Stimulated activated naive CD8-positive, alpha-beta T cell treated with anti-CD3 and anti-CD28 coated beads, Interleukin-15, amount 100 ng/mL, for 72 hours (primary cell): Measurements from ENCODE around the gene SCGB1C2.

Experiments
- ATAC-seq: fragments of 150-1000 bp; cut with Tn5 transposase; 2 replicates; pipeline ENCODE4 v1.10.0; 2021; ENCODE audit warnings: mild to moderate bottlenecking, moderate library complexity
- DNase-seq, 2 donors: peaks; one replicate each; pipeline ENCODE4 v3.0.0; 2021 to 2022
- H3K27ac Mint-ChIP-seq, 2 donors: one replicate each; pipeline ENCODE4 v1.8.0; 2022; ENCODE audit warnings: mild to moderate bottlenecking in 2 of 2, mixed read lengths in 2 of 2, moderate library complexity in 2 of 2
- H3K27me3 Mint-ChIP-seq: one replicate; pipeline ENCODE4 v1.8.0; 2022; ENCODE audit warnings: mixed read lengths
- H3K4me1 Mint-ChIP-seq: one replicate; pipeline ENCODE4 v1.8.0; 2022; ENCODE audit warnings: mild to moderate bottlenecking, mixed read lengths
- H3K4me3 Mint-ChIP-seq, 2 donors: one replicate each; pipeline ENCODE4 v1.8.0; 2022; ENCODE audit warnings: mild to moderate bottlenecking in 2 of 2, mixed read lengths in 2 of 2, moderate library complexity in 1 of 2
- H3K9me3 Mint-ChIP-seq, 2 donors: one replicate each; pipeline ENCODE4 v1.8.0; 2022; ENCODE audit warnings: mixed read lengths in 2 of 2

The SCGB1C2 gene

DNA sequence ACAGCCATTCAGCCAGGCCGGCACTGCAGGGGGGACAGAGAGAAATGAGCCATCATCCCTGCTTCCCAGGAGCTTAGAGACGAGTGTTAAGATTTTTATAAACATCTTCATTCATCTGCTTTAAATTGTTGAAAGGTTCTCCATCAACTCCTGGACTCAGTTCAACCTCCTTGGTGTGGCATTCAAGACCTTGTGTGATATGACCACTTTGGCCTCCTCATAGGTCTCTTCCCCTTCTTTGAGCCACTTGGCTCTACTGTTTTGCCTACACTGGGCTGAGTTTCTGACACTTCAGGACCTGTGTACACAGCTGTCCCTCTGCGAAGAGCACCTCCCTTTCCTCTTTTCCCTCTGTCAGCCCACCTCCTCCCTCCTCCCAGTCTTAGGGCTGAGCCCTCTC, 39.8 kb downstream of the SCGB1C2 start:
- ATAC-seq = no peak
- no peak for DNase-seq
- peaks cover 39% of the 10 kb centered on the region for H3K27me3 Mint-ChIP-seq
- peaks cover 4% of the 10 kb centered on the region for H3K4me1 Mint-ChIP-seq
- H3K4me3 Mint-ChIP-seq = no peak overlapping the region
- H3K9me3 Mint-ChIP-seq = no peaks in the 10 kb centered on the region
- no peak overlapping the region for H3K27ac Mint-ChIP-seq

DNA sequence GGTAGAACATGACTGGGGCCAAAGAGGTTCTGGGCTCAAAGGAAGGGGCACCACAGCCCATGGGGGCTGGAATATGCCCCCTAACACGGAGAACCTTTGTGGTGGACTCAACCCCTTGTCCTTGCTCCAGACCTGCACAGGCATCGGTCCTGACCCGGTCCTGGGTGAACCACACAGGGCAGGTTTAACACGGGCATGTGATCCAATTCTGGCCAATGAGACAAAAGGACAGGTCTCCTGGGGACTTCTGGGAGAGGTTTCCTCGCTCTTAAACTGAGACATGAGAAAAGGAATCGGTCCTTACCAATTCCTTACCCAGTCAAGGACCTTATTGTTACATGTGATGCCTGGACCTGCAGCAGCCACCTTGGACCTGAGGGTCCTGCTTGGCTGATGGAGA, 40.4 kb downstream of the SCGB1C2 start:
- ATAC-seq (no peak), DNase-seq (no peak)
- Mint-ChIP-seq H3K4me1 (peaks cover 5% of the 10 kb centered on the region), H3K27me3 (peaks cover 45% of the 10 kb centered on the region), H3K27ac (no peak overlapping the region), H3K9me3 (no peaks in the 10 kb centered on the region), H3K4me3 (no peak overlapping the region)

DNA sequence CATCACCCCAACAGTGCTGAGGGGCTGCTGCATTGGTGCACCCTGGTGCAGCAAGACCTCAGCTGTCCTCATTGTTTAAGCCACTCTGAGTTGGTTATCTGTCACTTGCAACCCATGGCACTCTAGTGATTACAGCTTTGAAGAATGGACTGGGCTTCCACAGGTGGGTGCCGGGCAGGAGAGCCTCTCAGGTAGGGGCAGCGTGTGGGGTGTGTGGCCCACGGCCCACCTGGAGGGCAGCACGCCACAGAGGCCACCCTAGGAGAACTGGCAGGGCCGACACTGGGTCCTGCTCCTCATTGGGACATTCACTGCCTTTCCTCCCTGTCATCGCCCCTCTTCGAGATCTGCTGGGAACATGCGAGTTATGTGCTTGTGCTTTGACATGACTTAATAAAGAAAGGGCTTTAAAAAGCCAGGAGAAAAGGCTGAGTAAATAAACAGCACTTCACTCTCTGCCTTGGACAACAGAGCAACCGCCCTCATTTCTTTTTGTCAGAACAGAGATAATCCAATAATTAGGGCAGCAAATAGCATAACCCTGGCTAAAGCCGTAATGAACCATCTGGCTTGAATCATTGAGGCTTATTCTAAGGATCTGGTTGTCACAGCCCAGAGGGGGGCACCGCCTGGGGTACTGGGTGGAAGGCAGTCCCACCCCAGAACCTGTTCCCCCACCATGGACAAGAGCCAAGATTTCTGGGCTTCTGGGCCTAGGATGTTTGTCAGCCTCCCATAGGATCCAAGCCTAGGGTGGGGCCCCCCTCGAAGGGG, 41.1 kb downstream of the SCGB1C2 start:
- H3K9me3 Mint-ChIP-seq = no peaks in the 10 kb centered on the region
- no peak for ATAC-seq
- H3K4me1 Mint-ChIP-seq = peaks cover 5% of the 10 kb centered on the region
- no peak for DNase-seq
- H3K4me3 Mint-ChIP-seq = no peak overlapping the region
- no peak overlapping the region for H3K27ac Mint-ChIP-seq
- H3K27me3 Mint-ChIP-seq = peaks cover 52% of the 10 kb centered on the region

DNA sequence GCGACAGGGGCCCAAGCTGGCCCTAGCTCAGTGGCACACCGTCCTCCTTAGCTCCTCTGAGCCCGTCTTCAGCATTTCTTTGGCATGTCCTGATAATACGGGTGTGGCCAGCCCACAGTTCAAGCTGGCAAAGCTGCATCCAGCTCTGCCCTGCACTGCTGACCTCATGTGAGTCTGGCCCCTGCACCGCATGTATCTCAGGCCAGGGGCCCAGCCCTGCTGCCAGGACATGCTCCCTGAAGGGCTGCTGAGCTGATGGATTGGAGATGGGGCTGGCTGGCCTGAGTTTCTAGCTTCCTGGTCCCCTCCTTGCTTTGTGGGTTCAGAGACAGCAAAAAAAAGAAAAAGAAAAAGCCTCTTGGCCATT, 41.7 kb downstream of the SCGB1C2 start:
- no peak overlapping the region for H3K27ac Mint-ChIP-seq
- peaks cover 5% of the 10 kb centered on the region for H3K4me1 Mint-ChIP-seq
- no peak for ATAC-seq
- no peak for DNase-seq
- no peak overlapping the region for H3K4me3 Mint-ChIP-seq
- no peaks in the 10 kb centered on the region for H3K9me3 Mint-ChIP-seq
- peaks cover 58% of the 10 kb centered on the region for H3K27me3 Mint-ChIP-seq

DNA sequence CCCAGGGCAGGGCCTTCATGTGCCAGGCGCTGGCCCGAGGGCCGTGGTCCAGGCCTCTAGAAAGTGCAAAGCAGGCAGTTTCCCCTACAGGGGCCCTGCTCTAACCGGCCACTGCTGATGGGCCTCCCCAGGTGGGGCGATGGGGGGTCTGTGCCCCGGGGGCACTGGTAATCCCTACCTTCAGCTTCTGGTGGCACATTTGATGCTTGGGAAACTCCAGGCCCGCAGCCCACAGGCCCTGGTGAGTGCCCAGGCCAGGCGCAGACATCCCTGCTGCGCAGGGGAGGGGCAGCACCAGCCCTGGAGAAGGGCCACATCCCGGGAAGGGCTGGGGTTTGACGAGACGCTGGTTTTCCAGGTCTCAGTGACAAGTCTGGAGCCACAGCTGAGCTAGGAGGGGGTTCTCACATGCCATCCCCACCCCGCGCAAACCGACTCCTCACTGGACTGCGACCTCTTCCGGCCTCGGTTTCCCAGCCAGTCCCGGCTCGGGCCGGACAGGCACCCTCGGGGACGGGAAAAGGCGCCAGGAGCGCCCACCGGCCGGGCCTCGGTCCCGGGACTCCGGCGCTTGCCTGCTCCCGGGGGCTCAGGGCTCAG, 42.5 kb downstream of the SCGB1C2 start:
- no peak for DNase-seq
- peak overlapping the region in 1 of 2 donors; percentile 13 for H3K4me3 Mint-ChIP-seq

DNA sequence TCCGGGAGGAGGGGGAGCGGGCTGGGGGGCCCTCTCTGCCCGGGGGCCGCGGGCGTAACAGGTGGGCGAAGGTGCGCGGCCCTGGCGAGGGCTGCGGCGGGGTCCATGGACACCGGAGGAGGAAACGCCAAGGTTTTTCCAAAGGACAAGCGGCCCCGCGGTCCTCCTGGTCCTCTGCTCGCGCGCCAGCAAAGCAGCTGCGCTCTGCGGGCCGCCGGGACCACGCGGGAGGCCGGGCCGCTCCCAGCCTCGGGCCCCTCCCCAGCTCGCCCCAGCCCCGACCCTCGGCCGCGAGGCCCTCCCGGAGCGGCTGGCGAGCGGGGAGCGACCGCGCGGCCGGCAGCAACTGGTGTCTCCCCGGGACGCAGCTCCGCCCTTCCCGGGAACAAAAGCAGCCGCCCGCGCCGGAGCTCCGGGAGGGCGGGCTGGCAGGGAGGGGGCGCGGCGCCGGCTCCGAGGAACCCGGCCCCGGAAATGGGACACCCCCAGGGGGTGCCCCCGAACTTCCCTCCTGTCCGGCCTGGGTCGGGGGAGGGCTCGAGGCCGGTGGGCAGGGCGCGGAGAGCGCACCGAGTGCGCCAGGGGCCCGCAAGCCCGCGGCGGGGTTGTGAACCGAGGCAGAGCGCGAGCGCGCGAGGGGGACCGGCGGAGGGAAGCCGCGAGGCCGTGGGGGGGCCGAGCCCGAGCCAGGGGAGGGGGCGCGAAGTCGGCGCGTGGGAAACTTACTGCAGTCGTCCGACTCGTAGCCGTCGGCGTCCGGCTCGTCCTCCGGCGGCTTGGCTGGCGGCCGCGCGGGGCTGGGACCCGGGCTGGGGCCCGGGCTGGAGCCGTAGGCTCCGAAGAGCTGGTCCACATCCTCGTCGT, 43.2 kb downstream of the SCGB1C2 start:
- Mint-ChIP-seq H3K4me3 (no peak overlapping the region), H3K27me3 (peaks cover 74% of the 10 kb centered on the region), H3K9me3 (no peaks in the 10 kb centered on the region), H3K27ac (no peak overlapping the region), H3K4me1 (peaks cover 8% of the 10 kb centered on the region)
- DNase-seq (no peak), ATAC-seq (peak; percentile 24)

More for the DNA sequence above, 42.5 kb downstream of the SCGB1C2 start:
- Mint-ChIP-seq H3K4me1 (peaks cover 5% of the 10 kb centered on the region), H3K9me3 (no peaks in the 10 kb centered on the region), H3K27me3 (peaks cover 66% of the 10 kb centered on the region), H3K27ac (no peak overlapping the region)
- no peak for ATAC-seq

DNA sequence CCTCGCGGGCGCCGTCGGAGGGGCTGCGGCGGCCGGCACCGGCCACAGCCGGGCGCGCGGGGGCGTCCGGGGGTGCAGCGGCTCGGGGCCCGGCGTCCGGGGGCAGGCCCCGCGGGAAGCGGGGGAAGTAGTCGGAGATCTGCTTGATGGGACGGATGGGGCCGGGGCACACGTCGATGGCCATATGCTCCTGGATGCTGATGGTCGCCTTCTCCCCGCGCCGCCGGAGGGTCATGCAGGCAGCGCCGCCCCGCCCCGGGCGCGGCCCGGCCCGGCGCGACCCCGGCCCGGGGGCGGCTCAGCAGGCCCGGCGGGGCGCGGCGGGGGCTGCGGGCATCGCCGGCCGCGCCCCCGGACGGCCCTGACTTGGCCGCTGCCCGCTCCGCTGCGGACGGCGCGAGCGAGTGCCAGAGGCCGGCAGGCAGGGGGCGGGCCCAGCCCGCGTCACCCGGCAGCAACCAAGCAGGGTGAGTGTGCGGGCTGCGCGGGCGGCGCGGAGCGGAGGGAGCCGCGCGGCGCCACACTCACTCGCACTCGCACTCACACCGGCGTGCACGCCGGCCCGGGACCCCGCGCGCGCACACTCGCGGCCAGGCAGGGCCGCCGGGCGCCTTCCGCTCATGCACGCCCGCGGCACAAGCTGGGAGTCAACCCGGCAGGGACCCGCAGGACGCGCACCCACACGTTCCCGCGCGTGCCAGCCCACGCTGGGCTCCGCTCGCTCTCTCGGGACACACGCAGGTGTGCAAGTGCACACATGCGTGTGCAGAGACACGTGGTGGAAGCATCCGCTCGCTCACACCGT, 44.1 kb downstream of the SCGB1C2 start, which contains the start of gene DOC2B:
Gene DOC2B (minus strand): TSS at position 406 of the 805 bp plus-strand sequence. CDS start 171 bp downstream, at position 235.
- no peak for DNase-seq
- Mint-ChIP-seq H3K9me3 (no peaks in the 10 kb centered on the region), H3K4me3 (peak within 1 kb of the TSS; percentile 41 to 44), H3K27ac (no peak within 1 kb of the TSS), H3K4me1 (peaks cover 13% of the 10 kb centered on the region), H3K27me3 (peaks cover 82% of the 10 kb centered on the region)
- peak; percentile 60 for ATAC-seq

DNA sequence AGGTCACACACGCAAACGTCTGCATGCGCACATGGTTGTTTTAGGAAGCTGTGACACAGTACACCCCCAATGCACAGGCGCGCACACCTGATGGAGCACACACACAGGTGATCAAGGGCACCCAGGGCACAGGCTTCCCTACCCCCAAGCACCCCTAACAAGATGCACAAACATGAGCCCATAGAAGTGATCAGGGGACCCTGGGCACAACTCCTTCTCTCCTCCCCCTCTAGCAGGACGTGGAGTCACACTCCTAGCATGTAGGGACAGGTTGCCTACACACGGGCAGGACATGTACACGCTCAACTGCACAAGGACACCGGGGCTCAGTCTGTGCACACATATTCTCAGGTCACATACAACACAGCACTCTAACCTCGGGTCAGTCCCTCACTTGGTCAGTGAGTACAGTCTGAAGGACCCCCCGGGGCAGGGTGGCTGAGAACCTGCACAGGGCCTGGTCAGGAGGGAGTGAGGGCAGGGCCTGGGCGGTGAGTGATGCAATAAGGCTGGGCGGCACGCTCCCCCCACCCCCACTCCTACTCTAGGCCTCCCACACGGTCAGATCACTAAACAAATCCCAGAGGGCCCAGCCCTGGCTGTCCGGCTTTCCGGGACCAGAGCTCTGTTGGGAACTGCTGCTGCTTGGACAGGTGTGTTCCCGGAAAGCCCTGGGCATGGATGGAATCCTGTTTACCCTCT, 44.8 kb downstream of the SCGB1C2 start:
- peaks cover 80% of the 10 kb centered on the region for H3K27me3 Mint-ChIP-seq
- H3K4me1 Mint-ChIP-seq = peaks cover 13% of the 10 kb centered on the region
- peak overlapping the region; percentile 41 to 44 for H3K4me3 Mint-ChIP-seq
- no peak overlapping the region for H3K27ac Mint-ChIP-seq
- DNase-seq (no peak), ATAC-seq (no peak)
- no peaks in the 10 kb centered on the region for H3K9me3 Mint-ChIP-seq

DNA sequence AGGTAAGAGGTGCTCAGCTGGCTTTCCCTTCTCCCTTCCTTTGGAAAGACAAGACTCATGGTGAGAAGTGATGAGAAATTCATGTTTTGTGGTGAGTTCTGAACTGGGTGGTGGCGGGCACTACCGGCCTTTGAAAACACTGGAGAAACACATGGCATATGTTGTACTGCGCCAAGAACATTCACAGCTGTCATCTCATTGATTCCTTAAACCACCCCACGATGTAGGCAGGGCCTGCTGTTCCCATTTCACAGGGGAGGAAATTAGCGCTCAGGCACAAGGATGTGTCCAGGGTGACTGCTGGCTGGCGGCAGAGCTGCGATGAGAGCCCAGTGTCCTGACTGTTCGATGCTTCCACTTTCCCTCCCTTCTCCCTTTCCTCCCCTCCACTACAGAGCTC, 45.7 kb downstream of the SCGB1C2 start:
- Mint-ChIP-seq H3K27me3 (peaks cover 71% of the 10 kb centered on the region), H3K4me3 (no peak overlapping the region), H3K27ac (no peak overlapping the region), H3K9me3 (no peaks in the 10 kb centered on the region), H3K4me1 (peaks cover 13% of the 10 kb centered on the region)
- DNase-seq (no peak), ATAC-seq (no peak)

DNA sequence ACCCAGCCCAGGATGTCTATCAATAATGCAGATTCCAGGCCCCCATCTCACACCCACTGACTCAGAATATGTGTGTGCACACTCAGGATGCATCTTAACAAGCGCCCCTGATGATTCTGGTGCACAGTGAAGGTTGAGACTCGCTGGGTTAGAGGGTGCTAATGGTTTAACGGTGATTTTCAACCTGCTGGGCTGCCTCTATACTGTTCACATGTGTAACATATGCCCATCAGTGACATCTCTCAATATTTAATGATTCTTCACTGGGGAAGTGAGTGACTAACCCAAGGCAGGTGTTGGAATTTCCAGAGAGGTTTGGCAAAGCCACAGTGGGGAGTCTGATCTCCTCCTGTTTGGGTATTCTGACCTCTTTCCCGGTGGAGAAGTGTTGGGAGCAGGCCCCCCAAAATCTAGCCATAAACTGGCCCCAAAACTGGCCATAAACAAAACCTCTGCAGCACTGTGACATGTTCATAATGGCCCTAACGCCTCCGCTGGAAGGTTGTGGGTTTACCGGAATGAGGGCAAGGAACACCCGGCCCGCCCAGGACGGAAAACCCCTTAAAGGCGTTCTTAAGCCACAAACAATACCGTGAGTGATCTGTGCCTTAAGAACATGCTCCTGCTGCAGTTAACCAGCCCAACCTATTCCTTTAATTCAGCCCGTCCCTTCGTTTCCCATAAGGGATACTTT, 48.2 kb downstream of the SCGB1C2 start:
- Mint-ChIP-seq H3K4me3 (peak overlapping the region in 1 of 2 donors; percentile 42), H3K27me3 (peaks cover 50% of the 10 kb centered on the region), H3K27ac (peak overlapping the region in 1 of 2 donors; percentile 14), H3K9me3 (no peaks in the 10 kb centered on the region), H3K4me1 (peaks cover 13% of the 10 kb centered on the region)
- ATAC-seq (peak; percentile 33), DNase-seq (peak in 1 of 2 donors; percentile 52)

DNA sequence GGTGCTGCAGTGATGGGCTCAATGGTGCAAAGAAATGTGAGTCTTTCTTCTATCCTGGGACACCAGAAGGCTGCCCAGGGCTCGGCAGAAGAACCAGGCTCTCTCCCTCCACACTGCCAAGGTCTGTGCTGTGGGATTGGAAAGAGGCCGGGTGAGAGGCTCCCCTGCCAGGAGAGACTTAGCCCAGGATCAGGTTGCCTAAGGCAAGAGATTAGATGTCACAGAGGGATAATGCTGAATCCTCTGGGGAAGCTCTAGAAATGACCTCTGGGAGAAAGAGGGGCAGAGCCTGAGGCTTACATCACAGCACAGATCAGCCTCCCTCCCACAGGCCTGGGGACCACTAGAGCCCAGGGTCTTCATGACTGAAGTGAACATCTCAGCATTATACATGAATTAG, 49.8 kb downstream of the SCGB1C2 start:
- H3K9me3 Mint-ChIP-seq = no peaks in the 10 kb centered on the region
- no peak for DNase-seq
- peaks cover 9% of the 10 kb centered on the region for H3K4me1 Mint-ChIP-seq
- H3K4me3 Mint-ChIP-seq = no peak overlapping the region
- no peak overlapping the region for H3K27ac Mint-ChIP-seq
- ATAC-seq = no peak
- peaks cover 44% of the 10 kb centered on the region for H3K27me3 Mint-ChIP-seq
